ENCODE results near the gene FOXC1.

DNA sequence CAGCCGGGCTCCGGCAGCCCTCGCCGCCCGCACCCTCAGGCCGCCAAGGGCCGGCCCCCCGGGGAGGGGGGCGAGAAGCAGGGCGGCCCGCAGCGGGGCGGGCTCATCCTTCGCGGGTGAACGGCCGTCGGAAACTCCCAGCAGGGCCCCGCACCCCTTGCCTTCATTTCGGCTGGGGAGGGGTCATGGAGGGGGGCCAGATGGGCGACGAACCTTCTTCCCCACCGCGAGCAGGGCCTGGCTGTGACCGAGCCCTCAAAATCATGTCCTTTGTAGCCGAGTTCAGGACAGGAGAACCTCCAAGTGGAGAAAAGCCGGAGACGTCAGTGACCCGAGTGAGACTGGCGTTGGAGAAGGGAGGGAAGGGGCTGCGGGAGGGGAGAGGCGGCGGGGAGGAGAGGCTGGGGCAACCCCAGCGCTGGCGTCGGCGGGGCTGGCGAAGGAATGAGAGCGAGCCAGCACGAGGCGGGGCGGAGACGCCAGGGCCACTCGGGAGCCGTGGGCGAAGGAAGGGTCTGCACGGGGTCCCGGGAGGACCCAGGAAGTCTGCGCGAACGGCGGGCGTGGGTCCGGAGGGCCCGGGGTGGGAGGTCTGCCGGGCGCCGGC, 571 bp upstream of the FOXC1 start:
- TF ChIP-seq, protein P1, sequence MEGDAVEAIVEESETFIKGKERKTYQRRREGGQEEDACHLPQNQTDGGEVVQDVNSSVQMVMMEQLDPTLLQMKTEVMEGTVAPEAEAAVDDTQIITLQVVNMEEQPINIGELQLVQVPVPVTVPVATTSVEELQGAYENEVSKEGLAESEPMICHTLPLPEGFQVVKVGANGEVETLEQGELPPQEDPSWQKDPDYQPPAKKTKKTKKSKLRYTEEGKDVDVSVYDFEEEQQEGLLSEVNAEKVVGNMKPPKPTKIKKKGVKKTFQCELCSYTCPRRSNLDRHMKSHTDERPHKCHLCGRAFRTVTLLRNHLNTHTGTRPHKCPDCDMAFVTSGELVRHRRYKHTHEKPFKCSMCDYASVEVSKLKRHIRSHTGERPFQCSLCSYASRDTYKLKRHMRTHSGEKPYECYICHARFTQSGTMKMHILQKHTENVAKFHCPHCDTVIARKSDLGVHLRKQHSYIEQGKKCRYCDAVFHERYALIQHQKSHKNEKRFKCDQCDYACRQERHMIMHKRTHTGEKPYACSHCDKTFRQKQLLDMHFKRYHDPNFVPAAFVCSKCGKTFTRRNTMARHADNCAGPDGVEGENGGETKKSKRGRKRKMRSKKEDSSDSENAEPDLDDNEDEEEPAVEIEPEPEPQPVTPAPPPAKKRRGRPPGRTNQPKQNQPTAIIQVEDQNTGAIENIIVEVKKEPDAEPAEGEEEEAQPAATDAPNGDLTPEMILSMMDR (IDR thresholded peaks at IDR 0.05) = no peak
- no peak for TF ChIP-seq POLR2A (IDR thresholded peaks at IDR 0.05)
- TF ChIP-seq EP300 (IDR thresholded peaks at IDR 0.05) = peak in 1 of 2 donors; percentile 18

Measured in tibial nerve (tissue), 4 donors.